ENCODE measurements around the gene EML1.

Gene EML1

DNA sequence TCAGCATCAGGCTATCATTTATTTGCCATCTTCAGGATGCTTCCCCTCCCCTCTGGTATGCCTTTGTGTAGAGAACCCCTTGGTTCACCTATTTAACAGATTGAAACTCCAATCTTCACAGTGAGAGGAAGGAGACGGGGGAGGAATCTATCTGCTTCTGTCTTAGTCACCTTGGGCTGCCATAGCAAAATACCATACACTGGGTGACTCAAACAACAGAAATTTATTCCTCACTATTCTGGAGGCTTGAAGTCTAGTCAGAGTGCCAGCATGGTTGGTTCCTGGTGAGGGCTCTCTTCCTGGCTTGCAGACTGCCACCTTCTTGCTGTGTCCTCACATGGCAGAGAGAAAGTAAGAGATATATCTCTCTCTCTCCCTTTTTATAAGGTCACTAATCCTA, 13.5 kb upstream of the EML1 start:
- no peak for DNase-seq (ENCODE audit: low read depth in 2 of 2)

DNA sequence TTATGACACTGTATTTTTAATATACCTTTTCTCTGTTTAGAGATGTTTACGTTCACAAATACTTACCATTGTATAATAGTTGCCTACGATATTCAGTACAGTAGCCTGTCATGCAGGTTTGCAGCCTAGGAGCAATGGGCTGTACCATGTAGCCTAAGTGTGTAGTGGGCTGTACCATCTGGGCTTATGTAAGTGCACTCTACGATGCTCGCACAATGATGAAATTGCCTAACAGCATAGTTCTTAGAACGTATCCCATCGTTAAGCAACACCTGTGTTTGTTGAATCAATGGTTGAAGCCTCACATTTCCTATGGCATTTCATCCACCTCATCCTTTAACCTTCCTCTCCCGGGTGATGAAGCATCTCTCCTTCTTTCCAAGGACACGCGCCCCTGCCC, 12.5 kb upstream of the EML1 start:
- DNase-seq (ENCODE audit: low read depth in 2 of 2), result no peak

DNA sequence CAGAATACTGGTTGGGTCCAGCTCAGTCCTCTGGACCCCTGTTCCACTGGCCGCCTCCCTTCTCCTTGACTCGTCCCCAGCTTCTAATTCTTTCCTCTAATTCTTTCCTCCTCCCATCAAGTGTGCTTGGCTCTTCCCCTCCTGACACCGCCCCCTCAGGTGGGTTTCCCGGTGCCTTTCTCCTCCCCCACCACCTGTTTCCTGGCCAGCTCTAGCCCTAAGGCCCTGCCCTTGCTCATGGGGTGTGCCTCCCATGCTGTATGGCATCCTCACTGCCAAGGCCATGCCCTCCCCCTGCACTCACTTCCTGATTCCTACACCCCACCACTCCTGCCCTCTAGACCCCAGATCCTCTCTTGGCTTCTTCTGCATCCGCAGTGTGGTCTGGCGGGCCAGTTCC, 12.1 kb upstream of the EML1 start:
- no peak for DNase-seq (ENCODE audit: low read depth in 2 of 2)

DNA sequence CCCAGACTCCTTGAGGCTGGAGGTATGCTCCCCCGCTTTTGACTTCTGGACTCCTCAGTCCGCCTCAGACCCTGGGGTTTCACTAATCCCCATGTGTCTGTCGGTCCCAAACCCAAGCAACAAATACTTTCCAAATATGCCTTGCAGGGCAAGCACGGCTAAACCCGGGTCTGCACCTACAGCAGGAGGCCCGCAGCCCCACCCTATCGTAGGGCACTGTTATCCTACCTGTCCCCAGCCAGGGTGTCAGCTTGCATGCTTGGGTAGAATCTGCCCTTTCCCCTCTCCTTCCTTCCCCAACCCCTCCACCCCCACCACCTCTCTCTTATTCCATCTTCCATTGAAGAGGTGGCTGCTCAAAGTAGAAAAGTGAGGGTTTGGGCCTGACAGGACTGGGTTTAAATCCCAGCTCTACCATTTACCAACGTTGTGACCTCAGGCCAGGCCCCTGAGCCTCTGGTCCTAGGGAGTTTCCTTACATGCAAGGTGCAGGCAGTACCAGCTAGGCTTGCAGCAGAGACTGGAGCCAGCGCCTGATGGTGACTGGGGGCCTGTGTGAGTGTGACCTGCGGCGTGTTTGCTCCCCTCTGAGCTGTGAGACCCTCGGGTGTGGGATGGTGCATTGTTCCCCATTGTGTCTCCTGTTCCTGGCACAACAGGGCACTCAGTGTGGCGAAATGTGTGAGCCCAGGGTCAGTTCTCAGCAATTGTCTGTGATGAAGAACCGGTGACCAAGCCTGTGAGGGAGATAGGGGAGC, 11.2 kb upstream of the EML1 start:
- no peak for DNase-seq (ENCODE audit: low read depth in 2 of 2)

DNA sequence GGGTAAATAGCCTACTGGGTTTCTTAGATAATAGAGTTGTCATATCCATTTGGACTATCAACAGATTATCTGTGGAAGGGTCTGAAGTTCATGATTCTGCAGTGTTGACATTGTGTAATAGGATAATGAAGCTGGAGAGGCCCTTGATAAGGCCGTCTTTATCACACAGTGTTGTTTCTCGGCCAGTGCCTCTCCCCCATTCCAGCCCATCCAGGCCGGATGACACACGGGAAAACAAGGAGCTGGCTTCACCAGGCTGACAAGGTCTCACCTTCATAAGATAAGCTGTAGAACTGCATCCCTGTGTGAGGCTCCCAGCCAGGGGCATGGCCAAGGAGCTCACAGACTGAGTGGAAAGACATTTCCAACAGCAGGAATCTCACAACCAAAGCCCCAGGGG, 8.7 kb upstream of the EML1 start:
- DNase-seq (ENCODE audit: low read depth in 2 of 2), result no peak

DNA sequence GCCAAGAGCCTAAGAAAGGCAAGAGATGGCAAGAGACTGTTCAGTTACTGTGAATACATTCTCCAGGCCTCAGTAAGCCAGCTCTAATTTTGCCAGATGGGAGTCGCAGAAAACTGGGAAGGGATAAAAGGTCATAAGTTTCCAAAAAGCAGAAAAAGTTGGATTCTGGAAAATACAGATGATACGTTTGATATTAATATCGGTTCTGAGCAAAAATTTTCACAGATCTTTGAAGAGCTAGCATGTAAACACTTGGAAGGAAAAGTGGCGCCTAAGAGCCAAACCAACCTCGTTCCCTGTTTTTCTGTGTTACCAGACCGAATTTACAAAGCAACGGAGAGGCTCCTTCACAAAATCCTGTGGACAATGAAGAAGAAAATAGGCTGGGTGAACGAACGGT, 7.8 kb upstream of the EML1 start:
- DNase-seq (ENCODE audit: low read depth in 2 of 2), result no peak

DNA sequence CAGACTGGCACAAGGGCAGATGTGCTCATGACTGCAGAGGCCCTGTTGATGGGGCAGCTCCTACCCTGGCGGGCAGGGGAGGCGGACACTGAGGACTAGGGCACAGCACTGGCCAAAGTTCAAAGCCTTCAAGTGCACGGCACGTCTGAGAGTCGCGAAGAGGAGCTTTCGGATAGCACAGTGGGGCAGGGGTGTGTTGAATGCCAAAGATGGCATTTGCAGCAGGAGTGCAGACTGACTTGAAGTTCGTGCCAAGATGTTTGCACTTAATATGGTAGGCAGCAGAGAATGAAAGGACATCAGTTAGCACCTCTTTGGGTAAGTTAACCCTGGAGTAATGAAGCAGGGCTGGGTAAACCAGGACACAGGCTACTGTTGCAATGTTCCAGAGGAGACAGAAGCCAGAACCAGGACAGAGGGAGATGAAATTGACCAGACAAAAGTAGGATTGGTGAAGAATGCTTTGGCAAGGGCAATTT, 6.7 kb upstream of the EML1 start:
- DNase-seq (ENCODE audit: low read depth in 2 of 2), result no peak

DNA sequence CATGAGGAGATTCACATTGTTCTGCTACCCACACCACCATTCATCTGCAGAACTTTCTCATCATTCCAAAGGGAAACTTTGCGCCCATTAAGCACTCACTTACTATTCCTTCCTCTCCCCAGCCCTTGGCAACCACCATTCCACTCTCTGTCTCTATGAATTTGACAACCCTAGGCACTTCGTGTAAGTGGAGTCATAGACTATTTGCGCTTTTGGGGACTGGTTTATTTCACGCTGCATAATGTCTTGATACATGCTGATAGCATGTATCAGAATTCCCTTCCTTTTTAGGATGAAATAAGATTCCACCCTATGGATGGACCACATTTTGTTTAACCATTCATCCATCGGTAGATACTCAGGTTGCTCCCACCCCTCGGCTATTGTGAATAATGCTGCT, 4.5 kb upstream of the EML1 start:
- no peak for DNase-seq (ENCODE audit: low read depth in 2 of 2)

DNA sequence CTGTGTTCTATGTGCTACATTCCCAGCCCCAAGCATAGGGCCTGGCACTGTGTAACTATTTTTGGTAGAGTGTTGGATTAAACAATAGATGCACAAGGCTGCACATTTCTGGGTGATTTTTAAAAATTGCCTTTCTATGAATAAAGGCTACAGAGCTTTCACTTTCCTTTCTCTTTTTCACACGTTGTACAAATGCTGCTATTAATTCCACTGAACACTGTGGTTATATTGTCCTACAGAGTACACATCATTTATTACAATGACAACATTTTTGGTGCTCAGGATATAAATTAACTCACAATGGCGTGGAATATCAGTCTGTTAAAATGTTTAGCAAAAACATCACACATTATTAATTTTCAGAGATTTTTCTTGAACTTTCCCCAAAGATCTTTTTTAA, 3.6 kb upstream of the EML1 start:
- no peak for DNase-seq (ENCODE audit: low read depth in 2 of 2)

DNA sequence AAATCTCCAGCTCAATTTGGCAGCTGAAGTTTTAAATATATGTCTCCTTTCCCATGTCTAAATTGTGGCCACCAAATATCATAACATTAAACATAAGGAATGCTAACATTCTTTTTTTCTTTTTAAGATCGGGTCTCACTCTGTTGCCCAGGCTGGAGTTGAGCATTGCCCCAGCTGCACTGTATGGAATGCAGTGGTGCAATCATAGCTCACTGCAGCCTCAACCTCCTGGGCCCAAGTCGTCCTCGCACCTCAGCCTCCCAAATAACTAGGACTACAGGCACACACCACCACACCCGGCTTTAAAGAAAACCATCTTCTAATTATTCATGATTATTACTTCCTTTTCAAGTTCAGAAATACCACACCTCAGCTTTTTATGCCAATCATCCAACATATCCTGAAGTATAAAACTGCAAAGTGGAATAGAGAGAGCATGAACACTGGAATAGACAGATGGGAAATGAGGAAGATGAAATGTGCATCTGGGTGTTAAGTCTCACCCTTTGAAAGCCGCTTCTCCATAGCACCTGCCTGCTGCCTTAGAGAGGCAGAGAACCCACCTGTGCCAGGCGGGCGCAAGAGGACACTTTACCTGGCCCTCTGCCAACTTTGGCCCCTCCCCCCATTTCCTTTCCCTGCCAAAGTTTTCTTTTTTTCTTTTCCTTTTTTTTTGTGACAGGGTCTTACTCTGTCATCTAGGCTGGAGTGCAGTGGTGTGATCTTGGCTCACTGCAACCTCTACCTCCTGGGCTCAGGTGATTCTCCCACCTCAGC, 2.8 kb upstream of the EML1 start:
- no peak for DNase-seq (ENCODE audit: low read depth in 2 of 2)

DNA sequence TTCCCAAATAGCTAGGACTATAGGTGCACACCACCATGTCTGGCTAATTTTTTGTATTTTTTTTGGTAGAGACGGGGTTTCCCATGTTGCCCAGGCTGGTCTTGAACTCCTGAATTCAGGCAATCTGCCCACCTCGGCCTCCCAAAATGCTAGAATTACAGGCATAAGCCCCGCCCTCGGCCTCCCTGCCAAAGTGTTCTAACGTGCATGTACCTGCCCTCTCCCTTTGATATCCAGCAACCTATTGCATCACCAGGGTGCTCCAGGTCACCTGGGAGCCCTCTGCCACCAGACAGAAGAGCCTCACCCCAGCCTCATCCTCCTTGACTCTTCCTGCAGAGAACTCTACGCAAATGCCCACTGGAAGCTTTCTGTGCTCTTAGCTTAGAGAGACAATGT, 2.2 kb upstream of the EML1 start:
- no peak for DNase-seq (ENCODE audit: low read depth in 2 of 2)

DNA sequence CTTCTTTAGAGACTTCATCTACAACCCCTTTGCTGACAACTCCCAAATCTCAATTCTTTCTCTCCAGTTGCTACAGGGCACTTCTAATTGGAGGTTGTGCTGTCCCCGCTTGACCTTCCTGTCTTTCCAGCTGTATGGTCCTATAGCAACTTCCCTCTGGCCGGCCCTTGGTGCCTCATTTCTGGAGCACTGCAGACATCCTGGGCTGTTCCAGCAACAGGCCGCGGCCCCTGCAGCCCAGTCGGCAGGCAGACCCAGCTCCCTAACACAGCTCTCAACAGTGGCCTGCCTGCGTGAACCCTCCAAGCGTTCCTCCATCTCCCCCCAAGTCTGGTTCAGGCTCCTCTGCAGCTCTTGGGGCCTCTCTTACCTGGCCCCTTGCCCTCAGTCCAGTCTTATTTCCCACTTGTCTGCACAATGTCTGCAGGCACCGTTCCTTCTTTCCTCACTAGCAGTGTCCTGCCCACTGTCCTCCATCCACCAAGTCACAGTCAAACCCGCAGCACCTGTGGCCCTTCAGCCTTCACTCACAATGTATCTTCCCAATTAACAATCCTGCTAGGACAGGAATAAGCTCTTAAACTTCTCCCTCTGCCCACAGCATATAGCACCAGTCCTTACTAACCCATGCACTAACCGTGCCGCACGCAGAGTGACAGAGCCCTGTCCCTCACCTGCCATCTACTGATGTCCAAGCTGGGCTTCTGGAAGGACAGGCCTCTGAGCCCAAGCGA, 1.6 kb upstream of the EML1 start:
- no peak for DNase-seq (ENCODE audit: low read depth in 2 of 2)

DNA sequence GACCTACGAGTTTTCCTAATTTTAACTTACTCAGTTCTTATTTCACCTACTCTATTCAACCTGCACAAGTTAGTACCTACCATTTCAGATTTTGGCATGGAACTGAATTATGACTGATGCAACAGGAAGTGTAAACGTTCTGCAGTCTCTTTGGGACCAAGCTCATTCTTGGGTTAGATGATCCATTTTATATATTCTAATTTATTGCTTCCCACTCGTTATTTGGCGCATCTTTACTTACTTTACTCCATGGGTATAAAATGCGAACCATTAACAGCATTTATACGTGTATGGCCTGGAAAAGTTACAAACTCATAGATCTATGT, 1.0 kb upstream of the EML1 start:
- DNase-seq (ENCODE audit: low read depth in 2 of 2), result no peak

DNA sequence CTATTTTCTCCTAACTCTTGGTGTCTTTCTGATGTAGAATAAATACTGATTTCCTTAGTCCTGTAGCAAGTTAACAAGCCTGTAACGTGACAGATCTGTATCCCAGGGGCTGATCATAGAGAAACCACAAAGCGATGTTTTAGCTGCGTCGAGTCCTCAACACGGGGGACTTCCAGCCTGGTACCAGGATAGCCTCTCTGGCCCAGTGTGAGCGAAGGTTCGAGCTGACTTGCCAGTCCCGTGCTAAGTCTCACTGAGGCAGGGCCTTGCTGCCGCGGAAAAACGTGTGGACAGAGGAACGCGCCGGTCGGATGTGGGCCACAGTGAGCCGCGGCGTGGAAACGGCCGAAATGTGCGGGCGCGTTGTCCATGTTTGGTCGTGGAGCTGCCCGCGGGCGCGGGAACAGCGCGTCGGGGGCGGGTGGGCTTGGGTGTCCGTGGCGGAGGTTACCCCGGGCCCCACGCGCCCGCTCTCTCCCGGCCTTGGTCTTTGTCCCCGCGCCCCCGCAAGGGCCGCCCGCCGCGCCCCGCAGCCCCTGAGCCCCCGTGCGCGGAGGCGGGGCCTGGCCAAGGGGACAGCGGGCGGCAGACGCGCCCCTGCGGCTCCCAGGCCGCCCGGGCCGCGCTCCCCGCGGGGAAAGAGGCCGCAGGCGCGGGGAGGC, 531 bp upstream of the EML1 start:
- no peak for DNase-seq (ENCODE audit: low read depth in 2 of 2)

DNA sequence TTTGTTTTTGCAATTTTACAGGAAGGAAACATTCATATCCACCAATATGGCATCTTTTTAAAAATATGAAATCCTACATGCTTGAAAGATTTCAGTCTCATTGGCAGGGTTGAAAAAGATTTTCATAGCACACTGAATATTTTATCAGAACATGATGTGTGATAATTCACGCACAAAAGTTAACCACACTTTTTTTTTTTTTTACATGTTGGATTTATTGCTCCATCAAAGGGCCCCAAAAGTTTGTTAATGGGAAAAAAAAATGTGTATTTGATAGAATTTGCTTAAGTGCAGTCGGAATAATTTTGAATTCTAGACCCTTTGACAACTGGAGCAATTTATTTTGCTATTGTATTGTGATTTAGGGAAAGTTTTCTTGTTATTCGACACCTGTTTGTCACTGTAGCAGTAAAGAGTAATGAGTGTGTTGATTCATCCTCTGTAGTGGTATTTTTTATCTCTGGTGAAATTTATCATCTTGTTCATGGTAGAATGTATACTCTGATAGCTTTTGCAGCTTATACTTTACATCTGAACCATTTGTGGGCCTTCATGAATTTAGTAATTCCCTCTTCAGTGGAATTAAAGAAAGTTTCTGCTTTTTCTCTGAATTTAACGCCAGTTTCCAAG, 1.1 kb downstream of the EML1 start:
- DNase-seq (ENCODE audit: low read depth in 2 of 2), result no peak

DNA sequence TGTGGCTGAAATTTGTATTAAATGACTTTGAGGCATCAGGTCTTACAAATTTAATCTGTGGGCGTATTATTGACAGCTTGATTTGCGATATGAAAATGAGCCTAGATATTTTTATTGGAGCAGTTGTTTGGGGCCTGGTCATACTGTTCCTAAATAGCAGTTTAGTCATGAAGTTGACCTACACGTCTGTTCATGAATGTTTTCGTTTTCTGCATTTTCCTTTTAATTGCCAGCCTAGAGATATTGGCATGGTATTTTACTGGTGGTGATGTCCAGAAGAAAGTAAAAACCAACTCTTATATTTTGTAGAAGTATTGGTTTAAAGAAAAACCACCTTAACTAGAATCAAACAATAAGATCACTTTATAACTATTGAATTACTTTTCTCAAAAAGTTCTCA, 1.8 kb downstream of the EML1 start:
- no peak for DNase-seq (ENCODE audit: low read depth in 2 of 2)

DNA sequence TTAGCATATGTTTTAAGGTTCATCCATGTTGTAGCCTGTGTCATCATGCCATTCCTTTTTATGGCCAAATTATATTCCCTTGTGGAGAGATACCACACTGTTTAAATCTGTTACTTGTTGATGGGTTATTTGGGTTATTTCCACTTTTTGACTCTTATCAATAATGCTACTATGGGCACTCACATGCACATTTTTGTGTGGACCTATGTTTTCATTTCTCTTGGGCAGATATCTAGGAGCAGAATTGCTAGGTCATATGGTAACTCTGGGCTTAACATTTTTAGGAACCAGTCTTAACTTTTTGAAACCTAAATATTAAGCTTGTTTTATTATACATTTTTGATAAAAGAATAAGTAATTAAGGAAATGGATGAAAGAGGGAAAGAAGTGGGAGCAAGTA, 4.0 kb downstream of the EML1 start:
- no peak for DNase-seq (ENCODE audit: low read depth in 2 of 2)

DNA sequence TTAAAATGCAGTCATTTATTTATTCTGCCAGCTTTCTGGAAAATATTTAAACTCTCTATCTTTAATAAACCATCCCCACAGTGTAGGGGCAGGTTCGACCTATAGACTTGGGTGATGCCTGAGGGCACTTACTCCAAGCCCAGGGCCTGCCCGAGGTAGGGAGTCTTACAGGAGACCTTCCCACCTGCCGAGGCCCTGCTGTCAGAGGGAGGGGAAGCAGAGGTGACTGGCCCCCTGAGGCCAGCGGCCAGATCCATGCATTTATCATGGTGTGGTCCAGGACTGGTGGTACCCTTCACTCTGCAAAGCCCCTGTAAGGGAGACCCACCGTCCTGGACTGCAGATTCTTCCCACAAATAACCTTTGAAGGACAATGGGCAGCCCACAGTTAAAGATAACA, 7.6 kb downstream of the EML1 start:
- no peak for DNase-seq (ENCODE audit: low read depth in 2 of 2)

DNA sequence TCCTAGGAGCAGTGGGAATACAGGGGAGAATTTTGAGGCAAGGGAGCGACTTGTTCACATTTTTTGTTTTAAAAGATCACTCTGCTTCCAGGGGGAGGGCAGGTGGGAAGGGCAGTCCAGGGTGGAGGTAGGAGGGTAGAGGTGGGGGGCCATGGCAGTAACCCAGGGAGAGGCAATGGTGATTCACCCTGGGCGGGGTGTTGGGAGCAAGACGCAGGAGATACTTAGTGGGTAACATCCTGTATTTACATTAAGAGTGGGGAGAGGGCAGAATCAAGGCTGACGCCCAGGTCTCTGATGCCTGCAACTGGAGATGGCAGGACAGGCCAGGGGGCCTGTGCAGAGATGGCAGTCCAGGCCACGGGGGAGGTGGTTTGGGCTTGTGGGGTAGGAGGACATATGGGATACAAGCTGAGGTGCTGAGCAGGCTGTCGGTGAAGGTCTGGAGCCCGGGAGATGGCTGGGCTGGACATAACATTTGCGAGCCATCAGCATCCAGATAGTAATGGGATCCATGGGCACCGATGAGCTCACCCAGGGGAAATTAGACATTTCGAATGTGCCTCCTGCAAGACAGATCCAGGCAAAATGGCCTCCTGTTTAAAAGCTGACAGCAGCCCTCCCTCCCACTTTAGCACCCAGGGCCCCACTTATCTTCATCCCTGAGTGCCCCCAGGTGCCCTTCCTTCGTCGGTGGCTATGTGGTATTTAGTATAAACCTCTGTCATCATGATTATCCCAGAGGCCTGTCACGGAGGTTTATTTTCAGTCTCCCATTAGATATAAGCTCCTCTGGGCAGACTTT, 9.3 kb downstream of the EML1 start:
- DNase-seq (ENCODE audit: low read depth in 2 of 2), result no peak

DNA sequence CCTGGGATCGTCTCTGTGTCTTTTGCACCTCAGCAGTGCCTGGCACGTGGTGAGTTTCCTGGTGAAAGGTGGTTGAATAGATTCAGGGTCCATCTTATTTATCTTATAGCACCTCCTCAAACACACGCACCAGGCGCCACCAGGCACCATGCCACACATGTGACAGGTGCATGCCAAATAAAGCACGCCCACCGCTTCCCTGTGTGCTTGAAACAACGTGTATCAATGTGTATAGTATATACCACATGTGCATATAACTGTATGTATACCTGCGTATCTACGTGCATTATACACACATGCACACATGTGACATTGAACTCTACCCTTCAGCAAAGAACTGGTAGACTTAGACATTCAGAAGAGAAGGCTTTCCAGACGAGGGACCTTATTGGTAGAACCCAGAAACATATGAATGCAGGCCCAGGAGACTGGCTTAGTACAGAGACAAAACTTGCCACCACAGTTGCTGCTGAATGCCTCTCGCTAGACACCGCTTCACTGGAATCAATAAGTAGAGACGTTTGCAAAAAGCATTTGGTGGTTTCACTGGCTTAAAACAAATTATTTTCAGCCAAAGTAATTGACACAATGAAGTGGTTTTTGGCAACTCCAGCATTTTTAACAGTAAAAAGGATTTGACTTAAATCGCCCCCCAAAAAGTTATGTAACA, 10.0 kb downstream of the EML1 start:
- DNase-seq (ENCODE audit: low read depth in 2 of 2), result no peak

DNA sequence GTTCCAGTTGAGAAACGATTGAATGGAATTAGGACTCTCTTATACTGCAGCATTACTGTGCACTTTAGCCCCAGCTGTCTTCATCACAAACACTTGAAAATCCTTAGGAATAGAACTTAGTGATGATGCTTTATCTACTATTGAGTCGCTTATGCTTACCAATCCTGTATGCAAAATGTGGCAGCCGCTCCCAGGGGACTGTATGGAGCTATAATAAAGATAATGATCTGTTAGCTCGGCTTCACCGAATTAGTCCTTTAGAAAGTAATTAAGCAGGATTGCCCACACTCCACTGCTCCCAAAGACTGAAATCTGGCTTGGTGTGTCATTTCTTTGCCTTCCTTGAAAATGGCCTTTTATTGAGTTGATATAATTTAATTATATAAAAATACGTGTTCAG, 10.6 kb downstream of the EML1 start:
- no peak for DNase-seq (ENCODE audit: low read depth in 2 of 2)

All from stimulated activated CD8-positive, alpha-beta memory T cell treated with anti-CD3 and anti-CD28 coated beads, Interleukin-2, amount 100 ng/mL, for 48 hours (primary cell).